Kidney (tissue), 14 donors: ENCODE data around the gene RNF157. TPM values are rescaled to one million over a fixed set of nuclear protein-coding genes. Genes with fewer than 3 reads are reported as not detected.

Experiments used
- DNase-seq, 5 donors: peaks; one replicate each; pipeline ENCODE4 v3.0.0-alpha.2; 2013 to 2020
- FAIRE-seq: peaks from 2 replicates; lab custom pipeline; 2012; peaks lifted over from hg19 to GRCh38; lab: Jason Lieb, UNC
- H3K27ac ChIP-seq, 2 donors: one replicate each; pipeline ENCODE4 v1.7.0; 2013; ENCODE audit warnings: low read depth in 2 of 2, low read length in 2 of 2, inconsistent platforms in 1 of 2
- H3K27me3 ChIP-seq: one replicate; pipeline ENCODE4 v1.7.1; 2013; ENCODE audit warnings: low read length, inconsistent platforms; ENCODE audit not compliant: control insufficient read depth, insufficient read depth
- H3K36me3 ChIP-seq, 3 donors: one replicate each; pipeline versions ENCODE4 v1.7.0 to v1.7.1; 2013; ENCODE audit warnings: low read length in 3 of 3, control low read depth in 1 of 3, inconsistent platforms in 1 of 3; ENCODE audit not compliant: insufficient read depth in 3 of 3, control insufficient read depth in 2 of 3
- H3K4me1 ChIP-seq, 3 donors: one replicate each; pipeline versions ENCODE4 v1.7.0 to v1.7.1; 2013; ENCODE audit warnings: low read length in 3 of 3, inconsistent platforms in 1 of 3, low read depth in 1 of 3; ENCODE audit not compliant: control insufficient read depth in 2 of 3, insufficient read depth in 2 of 3
- H3K4me3 ChIP-seq, 3 donors: one replicate each; pipeline versions ENCODE4 v1.7.0 to v1.8.1; 2013; ENCODE audit warnings: low read length in 3 of 3, control low read depth in 1 of 3, inconsistent platforms in 1 of 3
- H3K9ac ChIP-seq, 3 donors: one replicate each; pipeline versions ENCODE4 v1.7.0 to v1.7.1; 2013; ENCODE audit warnings: low read length in 3 of 3, control low read depth in 1 of 3, inconsistent platforms in 1 of 3
- H3K9me3 ChIP-seq, 3 donors: one replicate each; pipeline versions ENCODE4 v1.7.0 to v1.7.1; 2013; ENCODE audit warnings: low read length in 3 of 3, control low read depth in 1 of 3, inconsistent platforms in 1 of 3; ENCODE audit not compliant: control insufficient read depth in 2 of 3, insufficient read depth in 1 of 3
- intact Hi-C: fragments of 100-400 bp; cut with DNase I; formaldehyde crosslinking; loops from one replicate; pipeline ENCODE4 v1.11.1; 2022
- microRNA-seq: library from miRNA; unstranded; fragments of <30 nt; microRNA quantifications from one replicate; pipeline ENCODE4 v1.2.0, GENCODE V29; 2020
- polyA plus RNA-seq: library from polyadenylated mRNA; stranded (reverse); fragments of 350-450 nt; fragmentation: Illumina TruSeq; extraction: RNeasy Lipid Tissue Mini Kit (QIAGEN cat#74804); gene quantifications from one replicate; pipeline ENCODE4 v1.2.3, GENCODE V29; 2014; ENCODE audit warnings: low read depth, low replicate concordance; ENCODE audit not compliant: insufficient read depth
- total RNA-seq: library from RNA; stranded (reverse); fragmentation: NEBNext Ultra II Directional; extraction: Animal tissue kit (Norgen Biotek cat#: 25700); gene quantifications from one replicate; pipeline ENCODE4 v1.2.1, GENCODE V29; 2021
- TF ChIP-seq, protein P1 (sequence below): IDR thresholded peaks from 3 replicates; pipeline ENCODE4 v1.5.1; 2012; ENCODE audit warnings: mild to moderate bottlenecking, moderate library complexity, borderline replicate concordance; ENCODE audit not compliant: insufficient read depth; ENCODE audit errors: extremely low read depth
- donor health status: control.
- donor health status: control.
- donor health status: control.
- donor health status: control.
- donor health status: control.
- donor health status: DM: yes; HTN: yes; CAD: no.
- donor health status: Normal renal cell carcinoma (clear cell type).

RNF157 gene
- total and polyA plus RNA-seq, 2 donors from 2014 or later: 4.8 to 12.4 TPM

DNA sequence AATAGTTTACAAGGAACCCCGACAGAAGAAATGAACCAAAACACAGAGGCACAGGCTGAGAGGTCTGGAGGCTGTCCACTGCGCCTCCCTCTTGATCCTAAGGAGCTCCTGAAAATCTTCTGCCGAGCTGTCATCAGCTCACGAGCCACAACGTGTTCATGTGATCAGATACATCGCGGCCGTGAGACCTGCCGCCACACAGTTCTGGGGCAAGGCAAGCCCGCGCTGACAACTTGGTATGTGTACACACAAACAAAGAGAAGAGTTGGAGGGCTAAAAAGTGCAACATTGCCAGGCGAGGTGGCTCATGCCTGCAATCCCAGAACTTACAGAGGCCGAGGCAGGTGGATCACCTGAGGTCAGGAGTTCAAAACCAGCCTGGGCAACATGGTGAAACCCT, 144.3 kb downstream of the RNF157 start:
- H3K36me3 ChIP-seq: peaks cover 2 to 42% (median 22%) of the 10 kb centered on the region in 3 donors
- intact Hi-C loops: no loop called here

DNA sequence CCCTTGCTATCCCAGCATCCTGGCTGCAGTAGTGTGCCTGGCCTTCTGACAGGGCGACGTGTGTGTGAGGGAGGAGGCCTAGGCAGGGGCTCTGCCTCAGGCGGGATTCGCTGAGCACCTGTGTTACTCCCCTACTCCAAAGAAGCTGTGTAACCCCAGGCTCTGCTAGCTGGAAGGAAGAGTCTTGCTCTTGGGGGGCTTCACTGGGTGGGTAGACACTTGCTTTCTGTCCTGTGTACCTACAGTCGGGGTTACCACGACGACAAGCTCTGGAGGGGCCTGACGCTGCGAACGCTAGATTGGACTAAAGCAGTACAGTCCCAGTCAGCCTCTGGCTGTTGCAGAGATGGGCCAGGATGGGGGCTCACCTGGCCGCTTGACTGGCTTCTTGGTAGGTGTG, 146.2 kb downstream of the RNF157 start:
- TF ChIP-seq, protein P1, sequence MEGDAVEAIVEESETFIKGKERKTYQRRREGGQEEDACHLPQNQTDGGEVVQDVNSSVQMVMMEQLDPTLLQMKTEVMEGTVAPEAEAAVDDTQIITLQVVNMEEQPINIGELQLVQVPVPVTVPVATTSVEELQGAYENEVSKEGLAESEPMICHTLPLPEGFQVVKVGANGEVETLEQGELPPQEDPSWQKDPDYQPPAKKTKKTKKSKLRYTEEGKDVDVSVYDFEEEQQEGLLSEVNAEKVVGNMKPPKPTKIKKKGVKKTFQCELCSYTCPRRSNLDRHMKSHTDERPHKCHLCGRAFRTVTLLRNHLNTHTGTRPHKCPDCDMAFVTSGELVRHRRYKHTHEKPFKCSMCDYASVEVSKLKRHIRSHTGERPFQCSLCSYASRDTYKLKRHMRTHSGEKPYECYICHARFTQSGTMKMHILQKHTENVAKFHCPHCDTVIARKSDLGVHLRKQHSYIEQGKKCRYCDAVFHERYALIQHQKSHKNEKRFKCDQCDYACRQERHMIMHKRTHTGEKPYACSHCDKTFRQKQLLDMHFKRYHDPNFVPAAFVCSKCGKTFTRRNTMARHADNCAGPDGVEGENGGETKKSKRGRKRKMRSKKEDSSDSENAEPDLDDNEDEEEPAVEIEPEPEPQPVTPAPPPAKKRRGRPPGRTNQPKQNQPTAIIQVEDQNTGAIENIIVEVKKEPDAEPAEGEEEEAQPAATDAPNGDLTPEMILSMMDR: no peak
- no peak for DNase-seq
- Histone ChIP-seq H3K4me3 (no peak overlapping the region), H3K4me1 (no peaks in the 10 kb centered on the region), H3K9me3 (no peaks in the 10 kb centered on the region), H3K27me3 (no peaks in the 10 kb centered on the region), H3K27ac (no peak overlapping the region), H3K36me3 (peaks cover 2 to 50% (median 28%) of the 10 kb centered on the region in 3 donors), H3K9ac (no peak overlapping the region)
- intact Hi-C loops: no loop called here
- no peak for FAIRE-seq

More for the DNA sequence above, 144.3 kb downstream of the RNF157 start:
- DNase-seq (no peak), FAIRE-seq (no peak)
- Histone ChIP-seq H3K4me1 (no peaks in the 10 kb centered on the region), H3K27ac (no peak overlapping the region), H3K9me3 (no peaks in the 10 kb centered on the region), H3K27me3 (no peaks in the 10 kb centered on the region), H3K4me3 (no peak overlapping the region), H3K9ac (no peak overlapping the region)
- TF ChIP-seq, protein P1: no peak

DNA sequence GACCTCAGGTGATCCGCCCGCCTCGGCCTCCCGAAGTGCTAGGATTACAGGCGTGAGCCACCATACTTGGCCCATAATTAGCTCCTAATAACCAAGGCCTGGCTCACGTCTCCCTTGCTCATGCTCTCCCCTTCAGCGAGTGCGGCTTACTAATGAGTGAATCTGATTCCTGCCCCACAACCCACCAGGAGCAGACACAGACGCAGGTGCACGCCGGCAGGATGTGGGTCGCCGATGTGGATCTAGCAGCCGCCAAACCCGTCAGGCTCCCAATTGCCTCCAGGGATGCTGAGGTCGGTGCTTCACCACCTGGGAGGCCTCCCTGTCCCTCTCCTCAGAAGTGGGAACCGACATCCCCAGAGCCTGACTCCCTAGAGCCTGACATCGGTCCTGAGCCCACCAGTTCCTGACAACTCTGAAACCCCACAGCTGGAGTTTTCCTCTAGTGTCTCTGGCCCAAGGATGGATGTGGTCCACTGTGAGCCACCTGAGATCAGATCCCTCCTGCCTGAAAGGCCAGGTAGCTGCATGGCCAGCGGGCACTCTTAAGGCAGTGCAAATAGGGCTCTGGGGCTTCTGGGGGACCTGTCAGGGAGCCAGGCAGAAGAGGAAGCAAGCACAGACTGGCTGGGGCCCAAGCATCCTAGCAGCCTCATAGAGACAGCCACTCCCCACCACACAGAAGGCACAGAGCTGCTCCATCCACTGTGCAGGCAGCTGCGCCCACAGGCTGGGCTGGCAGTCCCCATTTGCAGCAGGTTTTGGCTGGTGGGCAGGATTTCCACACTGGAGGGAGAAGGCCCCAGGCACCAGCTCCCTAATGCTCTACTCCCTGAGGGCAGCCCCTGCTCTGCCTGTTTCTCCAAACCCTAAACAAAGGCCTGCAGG, 147.5 kb downstream of the RNF157 start:
- no peaks in the 10 kb centered on the region for H3K4me1 ChIP-seq
- no peaks in the 10 kb centered on the region for H3K9me3 ChIP-seq
- intact Hi-C loops: no loop called here
- TF ChIP-seq, protein P1: no peak
- no peak for DNase-seq
- H3K27me3 ChIP-seq: no peaks in the 10 kb centered on the region
- H3K4me3 ChIP-seq: no peak overlapping the region
- peaks cover 5 to 56% (median 33%) of the 10 kb centered on the region in 3 donors for H3K36me3 ChIP-seq
- H3K27ac ChIP-seq: no peak overlapping the region
- H3K9ac ChIP-seq: no peak overlapping the region
- no peak for FAIRE-seq

Small RNA genes lying within 50 kb of the gene (microRNA-seq; reads per million reads assigned to microRNA genes)
- gene MIR6868: 2.4 reads per million

Other genes with a start within 250 kb of the RNF157 start
- gene CDK3, start 239.6 kb downstream of the RNF157 start, total RNA-seq: 7.1 TPM
- 7.4 TPM for gene CDK3, start 239.6 kb downstream of the RNF157 start, polyA plus RNA-seq
- gene EVPL, start 213.2 kb downstream of the RNF157 start, total RNA-seq: 23.5 TPM
- 11.1 TPM for gene EVPL, start 213.2 kb downstream of the RNF157 start, polyA plus RNA-seq
- gene SRP68, start 168.0 kb downstream of the RNF157 start, total RNA-seq: 68.1 TPM
- 52.7 TPM for gene SRP68, start 168.0 kb downstream of the RNF157 start, polyA plus RNA-seq
- gene GALR2, start 165.7 kb downstream of the RNF157 start, total RNA-seq: not detected
- gene GALR2, start 165.7 kb downstream of the RNF157 start, polyA plus RNA-seq: not detected
- 0.22 TPM for gene ZACN, start 161.3 kb downstream of the RNF157 start, total RNA-seq
- not detected for gene ZACN, start 161.3 kb downstream of the RNF157 start, polyA plus RNA-seq
- 143 TPM for gene EXOC7, start 136.7 kb downstream of the RNF157 start, total RNA-seq
- 83.2 TPM for gene EXOC7, start 136.7 kb downstream of the RNF157 start, polyA plus RNA-seq
- 6.8 TPM for gene FOXJ1, start 99.2 kb downstream of the RNF157 start, total RNA-seq
- 3.4 TPM for gene FOXJ1, start 99.2 kb downstream of the RNF157 start, polyA plus RNA-seq
- gene UBALD2, start 24.9 kb upstream of the RNF157 start, total RNA-seq: 54.3 TPM
- gene UBALD2, start 24.9 kb upstream of the RNF157 start, polyA plus RNA-seq: 59.1 TPM
- gene QRICH2, start 67.8 kb upstream of the RNF157 start, total RNA-seq: 2.0 TPM
- gene QRICH2, start 67.8 kb upstream of the RNF157 start, polyA plus RNA-seq: 2.5 TPM
- 37.6 TPM for gene PRPSAP1, start 113.4 kb upstream of the RNF157 start, total RNA-seq
- gene PRPSAP1, start 113.4 kb upstream of the RNF157 start, polyA plus RNA-seq: 39.9 TPM
- gene SPHK1, start 144.1 kb upstream of the RNF157 start, total RNA-seq: 10.4 TPM
- gene SPHK1, start 144.1 kb upstream of the RNF157 start, polyA plus RNA-seq: 1.5 TPM
- 21.3 TPM for gene UBE2O, start 212.7 kb upstream of the RNF157 start, total RNA-seq
- gene UBE2O, start 212.7 kb upstream of the RNF157 start, polyA plus RNA-seq: 5.5 TPM
- gene AANAT, start 227.1 kb upstream of the RNF157 start, total RNA-seq: not detected
- not detected for gene AANAT, start 227.1 kb upstream of the RNF157 start, polyA plus RNA-seq